HG03066 (cell line): ENCODE data around the gene MAP2.
"Not testable (repeated sequence)": the region's sequence is repeated elsewhere in the genome, so short reads cannot be mapped to it uniquely, and the experiment has no call there.

Experiments
- ATAC-seq: cut with Tn5 transposase; IDR thresholded peaks from one replicate; pipeline ENCODE4 v1.9.1; 2021; ENCODE audit warnings: low read depth; ENCODE audit not compliant: unreplicated experiment

MAP2 gene

GRCh38 chr2:209473930-209474419 lies 50.1 kb downstream of the MAP2 start:
- no peak for ATAC-seq

GRCh38 chr2:209474960-209475359 lies 51.1 kb downstream of the MAP2 start:
- ATAC-seq, result no peak

GRCh38 chr2:209476367-209477208 lies 52.7 kb downstream of the MAP2 start:
- ATAC-seq, result no peak

GRCh38 chr2:209492296-209492695 lies 68.4 kb downstream of the MAP2 start:
- ATAC-seq, result not testable (repeated sequence)

- not testable (repeated sequence) for ATAC-seq
These were observed 71.3 kb downstream of the MAP2 start for GRCh38 chr2:209495068-209495620.

GRCh38 chr2:209495855-209496585 lies 72.2 kb downstream of the MAP2 start:
- no peak for ATAC-seq

GRCh38 chr2:209496586-209496982 lies 72.7 kb downstream of the MAP2 start:
- no peak for ATAC-seq

- ATAC-seq, result no peak
These were observed 74.8 kb downstream of the MAP2 start for GRCh38 chr2:209498614-209499013.

- ATAC-seq, result no peak
These were observed 75.2 kb downstream of the MAP2 start for GRCh38 chr2:209499069-209499468.

- ATAC-seq, result no peak
These were observed 77.7 kb downstream of the MAP2 start for GRCh38 chr2:209501579-209501978.

- no peak for ATAC-seq
These were observed 81.6 kb downstream of the MAP2 start for GRCh38 chr2:209505410-209505809.

- no peak for ATAC-seq
These were observed 84.4 kb downstream of the MAP2 start for GRCh38 chr2:209508255-209508654.

- ATAC-seq, result no peak
These were observed 87.8 kb downstream of the MAP2 start for GRCh38 chr2:209511637-209512036.

GRCh38 chr2:209512971-209513370 lies 89.1 kb downstream of the MAP2 start:
- no peak for ATAC-seq

GRCh38 chr2:209517436-209517835 lies 93.6 kb downstream of the MAP2 start:
- no peak for ATAC-seq

GRCh38 chr2:209519271-209519670 lies 95.4 kb downstream of the MAP2 start:
- no peak for ATAC-seq

GRCh38 chr2:209519906-209520305 lies 96.1 kb downstream of the MAP2 start:
- no peak for ATAC-seq

- no peak for ATAC-seq
These were observed 99.3 kb downstream of the MAP2 start for GRCh38 chr2:209523041-209523740.

GRCh38 chr2:209523867-209524266 lies 100.0 kb downstream of the MAP2 start:
- no peak for ATAC-seq

GRCh38 chr2:209525331-209525730 lies 101.5 kb downstream of the MAP2 start:
- ATAC-seq, result no peak

GRCh38 chr2:209525834-209526281 lies 102.0 kb downstream of the MAP2 start:
- ATAC-seq, result no peak
